Prostate gland (tissue), 2 donors: ENCODE data around the gene TTC23. TPM values are rescaled to one million over a fixed set of nuclear protein-coding genes. Genes with fewer than 3 reads are reported as not detected.

Experiments
- DNase-seq: peaks from one replicate; pipeline ENCODE4 v3.0.0-alpha.2; 2019; ENCODE audit warnings: low spot score
- H3K27ac ChIP-seq, 2 donors: fragments of 200-600 bp; sonication (generic); 2 replicates each; pipeline ENCODE4 v1.5.1; 2017 to 2019
- H3K27me3 ChIP-seq: fragments of 200-600 bp; sonication (generic); replicated peaks from 2 replicates; pipeline ENCODE4 v1.5.1; 2019; ENCODE audit not compliant: insufficient read depth
- H3K36me3 ChIP-seq, 2 donors: fragments of 200-600 bp; sonication (generic); 1 replicate in 1 of 2; 2 replicates in 1 of 2; pipeline versions ENCODE4 v1.5.1 to v1.8.1; 2017 to 2019
- H3K4me1 ChIP-seq: fragments of 200-600 bp; sonication (generic); replicated peaks from 2 replicates; pipeline ENCODE4 v1.5.1; 2019
- H3K4me3 ChIP-seq, 2 donors: fragments of 200-600 bp; sonication (generic); 2 replicates each; pipeline ENCODE4 v1.5.1; 2017 to 2019
- H3K9me3 ChIP-seq: fragments of 200-600 bp; sonication (generic); 2 replicates; pipeline ENCODE4 v1.5.1; 2017
- CTCF ChIP-seq, 4 experiments: fragments of 200-600 bp in 2 of 4; fragments of 450-650 bp in 2 of 4; sonication (generic) in 2 of 4; IDR thresholded peaks; 1 replicate in 3 of 4; 2 replicates in 1 of 4; pipeline ENCODE4 v1.5.1; 2016 to 2019; ENCODE audit warnings: antibody characterized with exemption in 4 of 4, mild to moderate bottlenecking in 2 of 4, moderate library complexity in 2 of 4
- POLR2A ChIP-seq: fragments of 450-650 bp; IDR thresholded peaks from one replicate; pipeline ENCODE4 v1.6.1; 2016; ENCODE audit warnings: antibody characterized with exemption, mild to moderate bottlenecking
- POLR2AphosphoS5 ChIP-seq: sonication (generic); formaldehyde crosslinking; IDR thresholded peaks from one replicate; pipeline ENCODE4 v1.6.1; 2017; ENCODE audit warnings: antibody characterized with exemption
- WGBS: methylation state at CpG from one replicate; pipeline ENCODE4 v1.1.5; 2018; 5-methylcytosine and 5-hydroxymethylcytosine counted together
- intact Hi-C: fragments of 100-400 bp; cut with DNase I; formaldehyde crosslinking; loops from one replicate; pipeline ENCODE4 v1.14.2; 2022
- total RNA-seq, 2 donors: library from RNA; depleted of rRNA; stranded (reverse); fragments of >200 nt; gene quantifications; one replicate each; pipeline ENCODE4 v1.1.0, GENCODE V29; 2016

Gene TTC23
- total RNA-seq, 2 donors from 2014 or later = 18.1 to 39.5 TPM

DNA sequence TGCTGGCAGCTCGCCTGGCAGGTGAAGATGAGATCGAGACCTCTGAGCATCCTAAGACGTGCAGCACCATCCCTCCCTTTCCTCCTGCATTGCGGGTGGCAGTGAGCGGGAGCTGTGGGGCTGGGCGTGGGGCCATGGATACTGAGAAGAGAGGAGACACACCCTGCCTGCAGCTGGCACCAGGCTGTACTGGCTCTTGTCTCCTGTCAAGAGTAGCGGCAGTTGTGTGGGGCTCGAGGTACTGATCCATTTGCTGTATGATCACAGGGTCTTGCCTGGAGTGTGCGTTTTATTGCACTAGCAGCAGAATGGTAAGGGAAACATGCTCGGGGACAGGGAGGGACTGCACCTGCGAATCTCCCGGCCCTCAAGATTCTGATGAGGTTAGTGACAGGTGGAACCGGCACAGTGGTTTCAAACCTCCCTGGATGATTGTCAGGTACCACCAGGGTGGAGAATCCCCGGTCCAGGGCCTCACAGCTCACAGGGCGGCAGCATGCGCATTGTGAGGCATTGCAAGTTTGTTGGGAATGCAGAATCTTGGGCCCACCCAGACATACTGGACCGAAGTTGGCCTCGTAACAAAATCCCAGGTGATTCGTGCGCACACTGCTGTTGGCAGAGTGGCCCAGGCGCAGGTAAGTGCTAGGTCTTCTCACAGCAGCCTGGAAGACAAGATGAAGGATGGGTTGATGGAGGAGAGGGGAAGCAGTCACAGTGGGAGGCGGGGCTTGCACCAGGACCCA lies 130.4 kb downstream of the TTC23 start:
- Histone ChIP-seq H3K27me3 (no peaks in the 10 kb centered on the region), H3K27ac (no peak overlapping the region), H3K36me3 (peaks cover 0 to 3% of the 10 kb centered on the region in 2 donors), H3K4me3 (no peak overlapping the region), H3K9me3 (no peaks in the 10 kb centered on the region), H3K4me1 (peaks cover 3% of the 10 kb centered on the region)
- no peak for DNase-seq
- 85% methylated on average over 22 of the region's 22 CpGs for WGBS
- intact Hi-C loops = no loop called here
- TF ChIP-seq POLR2AphosphoS5 (no peak), CTCF (IDR thresholded peaks at IDR 0.05) (no peak), POLR2A (no peak)

- peaks cover 0 to 3% of the 10 kb centered on the region in 2 donors for H3K36me3 ChIP-seq
- intact Hi-C loops = no loop called here
Observed at GRCh38 chr15:99118258-99118632, 131.1 kb downstream of the TTC23 start.

GRCh38 chr15:99117563-99118257 lies 131.7 kb downstream of the TTC23 start:
- H3K27ac ChIP-seq = no peak overlapping the region
- H3K4me1 ChIP-seq = no peaks in the 10 kb centered on the region
- peaks cover 0 to 3% of the 10 kb centered on the region in 2 donors for H3K36me3 ChIP-seq
- intact Hi-C loops = no loop called here
- no peaks in the 10 kb centered on the region for H3K9me3 ChIP-seq
- no peaks in the 10 kb centered on the region for H3K27me3 ChIP-seq
- no peak for DNase-seq
- WGBS = 78% methylated on average over 20 of the region's 20 CpGs
- H3K4me3 ChIP-seq = no peak overlapping the region
- TF ChIP-seq POLR2A = no peak
- no peak for TF ChIP-seq CTCF (IDR thresholded peaks at IDR 0.05)
- no peak for TF ChIP-seq POLR2AphosphoS5

More at GRCh38 chr15:99118258-99118632, 131.1 kb downstream of the TTC23 start:
- Histone ChIP-seq H3K27ac (no peak overlapping the region), H3K4me3 (no peak overlapping the region), H3K27me3 (no peaks in the 10 kb centered on the region), H3K4me1 (no peaks in the 10 kb centered on the region), H3K9me3 (no peaks in the 10 kb centered on the region)
- WGBS = 84% methylated on average over 7 of the region's 7 CpGs
- DNase-seq = no peak
- TF ChIP-seq POLR2A (no peak), CTCF (IDR thresholded peaks at IDR 0.05) (no peak), POLR2AphosphoS5 (no peak)

GRCh38 chr15:99117111-99117510 lies 132.3 kb downstream of the TTC23 start:
- H3K27ac ChIP-seq = no peak overlapping the region
- H3K27me3 ChIP-seq = no peaks in the 10 kb centered on the region
- H3K4me3 ChIP-seq = no peak overlapping the region
- TF ChIP-seq POLR2A (no peak), CTCF (IDR thresholded peaks at IDR 0.05) (no peak), POLR2AphosphoS5 (no peak)
- no peaks in the 10 kb centered on the region for H3K9me3 ChIP-seq
- no peak for DNase-seq
- peaks cover 0 to 3% of the 10 kb centered on the region in 2 donors for H3K36me3 ChIP-seq
- intact Hi-C loops = no loop called here
- 79% methylated on average over 8 of the region's 8 CpGs for WGBS
- H3K4me1 ChIP-seq = no peaks in the 10 kb centered on the region
